GM19351 (cell line): ENCODE measurements around the gene CCDC167.
"Not testable (repeated sequence)": the region's sequence is repeated elsewhere in the genome, so short reads cannot be mapped to it uniquely, and the experiment has no call there.

Source experiments
- ATAC-seq: cut with Tn5 transposase; IDR thresholded peaks from one replicate; pipeline ENCODE4 v1.9.1; 2021; ENCODE audit warnings: mild to moderate bottlenecking, moderate library complexity; ENCODE audit not compliant: unreplicated experiment

CCDC167 gene

GRCh38 chr6:37477656-37478435 is 21.8 kb downstream of the CCDC167 start:
- ATAC-seq, result no peak

GRCh38 chr6:37477191-37477590 is 22.5 kb downstream of the CCDC167 start:
- ATAC-seq, result no peak

DNA sequence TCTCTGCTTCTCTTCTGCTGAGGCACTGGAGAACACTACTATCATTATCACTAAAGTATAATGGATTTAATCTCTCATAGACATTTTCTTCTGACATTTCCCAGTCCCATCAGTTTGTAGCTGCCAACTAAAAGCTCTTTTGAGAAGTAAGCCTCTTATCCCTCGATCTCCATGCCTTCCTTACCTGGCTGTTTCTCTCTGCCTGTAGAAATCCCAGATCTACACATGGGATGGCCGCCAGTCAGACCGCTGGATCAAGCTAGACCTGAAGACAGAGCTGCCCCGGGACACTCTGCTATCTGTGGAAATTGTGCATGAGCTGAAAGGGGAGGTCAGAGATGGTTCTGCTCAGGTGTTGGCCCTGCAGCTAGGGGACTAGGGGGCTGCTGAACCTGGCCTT is 25.4 kb downstream of the CCDC167 start:
- ATAC-seq, result no peak

DNA sequence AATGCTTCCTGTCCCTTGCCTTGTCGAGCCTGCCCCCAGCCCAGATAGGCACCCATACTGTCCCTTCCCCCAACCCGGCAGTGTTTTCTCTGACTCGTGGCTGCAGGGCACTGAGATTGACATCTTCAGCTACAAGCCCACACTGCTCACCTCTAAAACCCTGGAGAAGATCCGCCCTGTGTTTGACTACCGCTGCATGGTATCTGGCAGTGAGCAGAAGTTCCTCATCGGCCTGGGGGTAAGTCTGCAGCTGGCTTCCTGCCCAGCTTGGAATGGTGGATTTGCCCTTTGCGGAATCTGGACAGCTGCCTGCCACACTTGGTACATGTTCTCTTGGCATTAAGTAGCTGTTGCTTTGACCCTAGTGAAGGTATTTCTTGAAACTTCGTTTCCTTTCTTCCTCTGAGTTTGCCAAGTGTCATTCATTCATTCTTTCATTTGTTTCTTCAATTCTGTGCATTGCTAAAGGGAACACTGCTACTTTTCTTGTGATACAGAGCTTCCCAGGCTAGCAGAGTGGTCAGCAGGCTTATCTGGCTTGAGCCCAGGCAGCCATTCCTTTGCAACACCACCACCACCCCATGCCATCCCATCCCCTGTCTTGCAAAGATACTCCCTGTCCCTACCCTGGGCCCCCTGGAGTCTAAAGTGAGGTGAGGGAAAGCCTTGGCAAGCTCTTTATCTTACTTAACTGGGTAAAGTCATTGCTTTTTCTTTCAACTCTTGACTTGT is 26.2 kb downstream of the CCDC167 start:
- no peak for ATAC-seq

- no peak for ATAC-seq
Observed at GRCh38 chr6:37467718-37468117, 32.0 kb downstream of the CCDC167 start.

DNA sequence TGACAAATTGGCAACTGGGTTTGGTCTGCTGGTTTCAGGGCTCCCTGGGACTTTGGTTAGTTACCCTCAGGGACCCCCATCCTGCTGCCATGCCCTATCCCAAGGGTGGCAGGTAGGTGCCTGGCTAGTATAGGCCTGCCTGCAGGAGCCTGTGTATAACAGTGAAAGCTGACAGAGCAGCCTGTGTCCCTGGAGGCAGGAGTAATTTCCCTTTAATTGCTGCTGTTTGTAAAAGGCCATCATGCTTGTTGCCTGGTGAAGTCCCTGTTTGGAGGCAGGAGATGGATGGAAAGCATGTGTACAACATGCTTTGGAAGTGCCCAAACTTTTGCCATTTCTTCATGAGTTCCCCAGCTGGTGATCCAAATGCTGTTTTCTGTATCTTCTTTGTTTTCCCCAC is 36.6 kb downstream of the CCDC167 start:
- ATAC-seq, result no peak

- no peak for ATAC-seq
Observed at GRCh38 chr6:37460805-37461204, 38.9 kb downstream of the CCDC167 start.

- no peak for ATAC-seq
Observed at GRCh38 chr6:37459981-37460800, 39.5 kb downstream of the CCDC167 start.

DNA sequence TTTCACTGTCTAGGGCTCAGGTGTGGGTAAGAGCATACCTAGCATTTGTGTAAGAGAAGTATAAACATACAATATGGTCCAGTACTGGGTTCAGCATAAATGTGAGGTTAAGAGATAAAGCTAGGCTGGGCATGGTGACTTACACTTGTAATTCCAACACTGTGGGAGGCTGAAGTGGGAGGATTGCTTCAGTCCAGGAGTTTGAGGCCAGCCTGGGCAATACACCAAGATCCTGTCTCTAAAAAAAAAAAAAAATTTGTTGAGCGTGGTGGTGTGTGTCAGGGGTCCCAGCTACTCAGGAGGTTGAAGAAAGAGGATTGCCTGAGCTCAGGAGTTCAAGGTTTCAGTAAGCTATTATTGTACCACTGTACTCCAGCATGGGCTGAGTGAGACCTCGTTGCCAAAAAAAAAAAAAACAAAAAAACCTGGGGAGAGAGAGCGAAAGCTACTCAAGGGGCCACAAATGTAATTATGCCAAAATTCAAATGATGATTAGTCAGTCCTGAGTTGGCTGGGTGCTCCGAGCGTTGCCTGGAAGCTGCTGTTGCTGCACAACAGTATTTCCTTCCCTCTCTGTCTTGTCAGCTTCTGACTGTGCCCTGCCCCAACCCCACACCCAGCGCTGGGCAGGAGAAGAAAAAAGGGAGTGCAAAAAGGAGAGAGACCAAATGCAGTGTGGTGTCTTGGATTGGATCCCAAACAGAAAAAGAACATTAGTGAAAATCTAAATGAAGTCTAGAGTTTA is 42.7 kb downstream of the CCDC167 start:
- ATAC-seq, result no peak

DNA sequence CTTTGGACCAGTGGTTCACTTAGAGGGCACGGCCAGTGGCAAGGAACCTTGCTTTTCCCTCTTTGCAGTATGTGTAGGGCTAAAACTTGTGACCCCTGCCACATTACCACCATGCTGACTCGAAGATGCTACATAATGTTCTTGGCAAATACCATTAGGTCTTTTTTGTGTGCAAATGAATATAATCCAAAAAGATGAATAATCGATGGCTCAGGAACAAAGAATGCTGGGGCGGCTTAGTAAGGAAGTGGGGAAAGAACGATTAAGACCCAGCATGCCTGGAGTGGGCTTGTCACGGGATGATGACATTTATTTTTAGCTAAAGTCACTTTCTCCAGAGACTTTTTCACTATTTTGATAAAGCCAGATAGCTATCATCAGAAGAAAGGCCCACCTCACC is 43.6 kb downstream of the CCDC167 start:
- no peak for ATAC-seq

- no peak for ATAC-seq
Observed at GRCh38 chr6:37454420-37455140, 45.1 kb downstream of the CCDC167 start.

GRCh38 chr6:37452522-37452921 is 47.2 kb downstream of the CCDC167 start:
- no peak for ATAC-seq

DNA sequence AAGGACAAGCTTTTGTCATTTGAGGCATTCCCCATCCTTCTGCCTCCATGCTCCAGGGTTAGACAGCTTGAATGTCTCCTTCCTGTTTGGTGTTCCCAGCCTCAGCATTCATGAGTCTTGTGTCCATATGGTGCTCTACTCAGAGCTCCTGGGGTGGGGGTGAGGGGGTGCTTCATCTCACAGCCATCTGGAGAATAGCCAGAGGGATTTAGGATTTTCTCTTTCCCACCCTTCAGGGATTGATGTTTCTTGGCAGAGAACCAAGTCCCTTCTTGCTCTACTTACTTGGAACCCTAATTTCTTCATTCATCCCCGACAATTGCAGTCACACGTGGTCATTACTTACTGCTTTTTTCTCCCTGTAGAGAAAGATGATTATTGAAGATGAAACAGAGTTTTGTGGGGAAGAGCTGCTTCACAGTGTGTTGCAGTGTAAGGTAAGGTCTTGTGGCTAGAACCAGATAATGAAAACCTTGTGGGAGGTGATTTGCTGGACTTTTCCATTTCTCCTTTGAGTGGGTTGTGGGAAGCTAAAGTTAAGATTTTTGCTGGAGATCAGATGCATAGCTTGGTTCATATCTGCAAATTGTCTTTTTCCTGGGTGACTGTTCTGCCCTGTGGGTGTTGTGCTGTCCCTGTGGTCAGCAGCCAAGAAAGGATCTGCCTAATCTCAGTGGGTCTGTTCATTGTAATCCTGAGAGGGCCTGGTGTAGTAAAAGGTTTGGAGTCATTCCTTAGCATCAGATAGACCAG is 48.1 kb downstream of the CCDC167 start:
- no peak for ATAC-seq

- no peak for ATAC-seq
Observed at GRCh38 chr6:37449984-37450383, 49.7 kb downstream of the CCDC167 start.

DNA sequence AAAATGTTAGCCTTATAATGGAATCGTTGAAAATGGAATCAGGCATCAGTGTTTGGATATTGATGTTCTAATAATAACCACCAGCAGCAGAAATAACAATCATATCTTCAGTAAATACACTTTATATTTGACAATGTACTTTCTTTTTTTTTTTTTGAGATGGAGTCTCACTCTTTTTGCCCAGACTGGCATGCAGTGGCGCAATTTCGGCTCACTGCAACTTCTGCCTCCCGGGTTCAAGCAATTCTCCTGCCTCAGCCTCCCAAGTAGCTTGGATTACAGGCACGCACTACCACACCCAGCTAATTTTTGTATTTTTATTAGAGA is 56.5 kb downstream of the CCDC167 start:
- not testable (repeated sequence) for ATAC-seq

DNA sequence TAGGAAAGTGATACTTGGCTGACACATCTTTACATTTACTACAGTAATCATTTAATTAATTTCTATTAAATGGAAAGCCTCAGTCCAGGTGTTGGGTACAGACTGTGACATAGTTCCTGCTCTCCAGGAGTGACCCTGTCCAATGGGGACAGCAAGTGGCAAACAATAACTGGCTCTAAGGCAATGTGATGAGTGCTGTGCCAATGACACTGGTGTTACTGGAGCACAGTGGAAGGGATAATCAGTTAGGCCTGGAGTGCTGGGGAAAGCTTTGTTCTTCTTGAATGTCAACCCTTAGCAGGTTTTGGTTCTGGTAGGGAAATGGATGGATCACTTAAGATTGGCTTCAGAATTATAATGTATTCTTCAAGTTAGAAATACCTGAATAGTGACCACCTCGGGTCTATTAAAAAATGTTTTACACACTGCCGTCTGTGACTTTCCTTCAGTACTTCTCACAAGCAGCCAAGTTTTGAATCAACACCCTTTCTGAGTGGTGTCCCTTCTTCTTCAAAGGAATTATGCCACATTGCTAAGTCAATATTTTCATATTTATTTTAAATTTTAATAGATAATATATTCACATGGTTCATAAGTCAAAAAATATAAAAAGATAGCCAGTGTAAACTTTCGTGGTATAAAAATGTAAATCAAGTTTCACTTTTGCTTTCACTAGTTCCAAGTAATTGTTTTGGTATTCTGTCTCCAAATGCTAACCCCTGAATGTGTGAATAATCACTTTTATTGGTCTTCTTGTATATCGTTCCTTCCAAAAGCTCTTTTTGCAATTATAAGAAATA is 57.1 kb downstream of the CCDC167 start:
- ATAC-seq, result no peak

DNA sequence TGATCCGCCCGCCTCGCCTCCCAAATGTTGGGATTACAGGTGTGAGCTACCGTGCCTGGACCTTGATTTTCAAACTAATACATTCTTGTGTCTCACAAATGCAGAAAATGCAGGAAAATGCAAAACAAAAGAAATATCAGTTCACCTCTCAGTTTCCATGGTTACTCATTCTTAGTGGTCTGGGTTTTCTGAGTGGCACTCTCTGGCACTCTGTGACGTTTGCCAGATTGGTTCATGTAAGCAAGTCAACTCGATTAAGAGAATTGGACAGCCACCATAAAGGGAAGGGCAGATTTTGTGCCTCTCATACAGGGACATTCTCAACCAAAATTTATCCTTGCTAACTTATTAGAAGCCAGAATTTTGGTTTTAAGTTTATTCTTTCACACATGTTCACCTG is 58.0 kb downstream of the CCDC167 start:
- no peak for ATAC-seq

- no peak for ATAC-seq
Observed at GRCh38 chr6:37438930-37439329, 60.8 kb downstream of the CCDC167 start.

DNA sequence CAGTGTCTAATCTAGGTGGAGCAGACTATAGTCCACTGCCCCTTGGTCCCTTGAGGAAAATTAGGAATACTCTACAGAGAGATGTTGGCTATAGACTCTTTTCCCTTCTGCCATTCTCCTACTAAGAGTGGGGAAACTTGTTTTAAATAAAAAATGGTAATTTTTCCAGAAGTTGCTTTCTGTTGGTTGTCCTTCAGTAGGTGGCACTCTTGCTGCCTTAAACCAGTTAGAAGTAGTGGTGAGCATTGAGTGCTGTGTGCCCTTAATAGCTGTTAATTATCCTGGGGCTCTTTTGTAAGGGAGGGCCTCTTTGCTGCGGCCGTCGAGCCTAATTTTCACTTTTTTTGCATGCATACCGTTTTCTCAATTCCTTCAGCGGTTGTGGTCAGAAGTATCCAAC is 63.9 kb downstream of the CCDC167 start:
- no peak for ATAC-seq
